HG02970 (cell line): ENCODE data around the gene DMRTC1B.
A peak's percentile ranks its signal among the peaks of the same experiment; 100 is the strongest.
"Not testable (repeated sequence)": the region's sequence is repeated elsewhere in the genome, so short reads cannot be mapped to it uniquely, and the experiment has no call there.

ENCODE experiments used
- ATAC-seq: cut with Tn5 transposase; IDR thresholded peaks from one replicate; pipeline ENCODE4 v1.9.1; 2021; ENCODE audit warnings: mild to moderate bottlenecking, moderate library complexity, moderate number of reproducible peaks; ENCODE audit not compliant: unreplicated experiment, low FRiP score

DMRTC1B gene

GRCh38 chrX:72776653-72777466 is at the start of gene DMRTC1B:
Gene DMRTC1B, plus strand, starts transcription at chrX:72776890. Its CDS starts 68,246 bp downstream, at chrX:72845136.
- ATAC-seq, result peak; percentile 81

- ATAC-seq, result no peak
Observed at GRCh38 chrX:72727846-72728245, 48.8 kb upstream of the DMRTC1B start.

- not testable (repeated sequence) for ATAC-seq
Observed at GRCh38 chrX:72733636-72734035, 43.1 kb upstream of the DMRTC1B start.

- no peak for ATAC-seq
Observed at GRCh38 chrX:72735561-72735960, 41.1 kb upstream of the DMRTC1B start.

- ATAC-seq, result not testable (repeated sequence)
Observed at GRCh38 chrX:72745546-72745945, 31.1 kb upstream of the DMRTC1B start.

GRCh38 chrX:72748545-72748944 is 28.1 kb upstream of the DMRTC1B start:
- ATAC-seq, result not testable (repeated sequence)

GRCh38 chrX:72760454-72760853 is 16.2 kb upstream of the DMRTC1B start:
- ATAC-seq, result not testable (repeated sequence)

- not testable (repeated sequence) for ATAC-seq
Observed at GRCh38 chrX:72777467-72777790, 739 bp downstream of the DMRTC1B start.

GRCh38 chrX:72778146-72778545 is 1.5 kb downstream of the DMRTC1B start:
- ATAC-seq, result not testable (repeated sequence)

- not testable (repeated sequence) for ATAC-seq
Observed at GRCh38 chrX:72782560-72782959, 5.9 kb downstream of the DMRTC1B start, which contains the start of gene FAM236B. Gene FAM236B, minus strand, starts transcription at chrX:72782660. Its CDS starts 100 bp downstream, at chrX:72782560.

- not testable (repeated sequence) for ATAC-seq
Observed at GRCh38 chrX:72783365-72783936, 6.8 kb downstream of the DMRTC1B start.

GRCh38 chrX:72783964-72784363 is 7.3 kb downstream of the DMRTC1B start:
- not testable (repeated sequence) for ATAC-seq

GRCh38 chrX:72788142-72788541 is 11.5 kb downstream of the DMRTC1B start:
- ATAC-seq, result not testable (repeated sequence)

GRCh38 chrX:72790390-72790789 is 13.7 kb downstream of the DMRTC1B start:
- not testable (repeated sequence) for ATAC-seq

- ATAC-seq, result not testable (repeated sequence)
Observed at GRCh38 chrX:72808110-72808509, 31.4 kb downstream of the DMRTC1B start, which contains the start of gene FAM236D. Gene FAM236D, minus strand, starts transcription at chrX:72808210. Its CDS starts 100 bp downstream, at chrX:72808110.

GRCh38 chrX:72830701-72831100 is 54.0 kb downstream of the DMRTC1B start:
- ATAC-seq, result not testable (repeated sequence)

- ATAC-seq, result not testable (repeated sequence)
Observed at GRCh38 chrX:72837532-72837931, 60.8 kb downstream of the DMRTC1B start.

- ATAC-seq, result not testable (repeated sequence)
Observed at GRCh38 chrX:72882898-72883297, 106.2 kb downstream of the DMRTC1B start.

- not testable (repeated sequence) for ATAC-seq
Observed at GRCh38 chrX:72889740-72890139, 113.0 kb downstream of the DMRTC1B start.
